G401.6 (cell line): ENCODE results near the gene SNX20.

Experiments
- FAIRE-seq: peaks from 2 replicates; lab custom pipeline; 2012; peaks lifted over from hg19 to GRCh38; lab: Jason Lieb, UNC

The SNX20 gene

GRCh38 chr16:50679676-50680555, 1.2 kb downstream of the SNX20 start:
- no peak for FAIRE-seq

- FAIRE-seq: no peak
Observed at GRCh38 chr16:50679266-50679665, 1.8 kb downstream of the SNX20 start.

GRCh38 chr16:50678531-50678930, 2.6 kb downstream of the SNX20 start:
- no peak for FAIRE-seq

- no peak for FAIRE-seq
Observed at GRCh38 chr16:50677351-50677750, 3.8 kb downstream of the SNX20 start.

GRCh38 chr16:50676684-50677225, 4.4 kb downstream of the SNX20 start:
- no peak for FAIRE-seq

- FAIRE-seq: no peak
Observed at GRCh38 chr16:50675686-50676610, 5.2 kb downstream of the SNX20 start.

- no peak for FAIRE-seq
Observed at GRCh38 chr16:50674831-50675230, 6.3 kb downstream of the SNX20 start.

- no peak for FAIRE-seq
Observed at GRCh38 chr16:50673496-50674275, 7.4 kb downstream of the SNX20 start.

GRCh38 chr16:50671644-50672260, 9.4 kb downstream of the SNX20 start:
- FAIRE-seq: no peak

- FAIRE-seq: no peak
Observed at GRCh38 chr16:50670476-50670875, 10.6 kb downstream of the SNX20 start.

GRCh38 chr16:50669741-50670140, 11.4 kb downstream of the SNX20 start:
- FAIRE-seq: no peak

- no peak for FAIRE-seq
Observed at GRCh38 chr16:50668368-50669008, 12.6 kb downstream of the SNX20 start.

- FAIRE-seq: no peak
Observed at GRCh38 chr16:50667497-50668367, 13.4 kb downstream of the SNX20 start.

GRCh38 chr16:50666658-50667496, 14.2 kb downstream of the SNX20 start:
- FAIRE-seq: no peak

- peak; percentile 88 for FAIRE-seq
Observed at GRCh38 chr16:50665128-50665878, 15.8 kb downstream of the SNX20 start.

GRCh38 chr16:50664270-50664669, 16.8 kb downstream of the SNX20 start:
- no peak for FAIRE-seq

GRCh38 chr16:50662306-50662940, 18.7 kb downstream of the SNX20 start:
- no peak for FAIRE-seq

- no peak for FAIRE-seq
Observed at GRCh38 chr16:50659806-50660205, 21.3 kb downstream of the SNX20 start.
